Measurements from ENCODE around the gene PRKCI. TPM values are rescaled to one million over a fixed set of nuclear protein-coding genes. Genes with fewer than 3 reads are reported as not detected.
A peak's percentile ranks its signal among the peaks of the same experiment; 100 is the strongest.

The PRKCI gene
- total RNA-seq, 1 donor from 2014 or later = 61.4 TPM

DNA sequence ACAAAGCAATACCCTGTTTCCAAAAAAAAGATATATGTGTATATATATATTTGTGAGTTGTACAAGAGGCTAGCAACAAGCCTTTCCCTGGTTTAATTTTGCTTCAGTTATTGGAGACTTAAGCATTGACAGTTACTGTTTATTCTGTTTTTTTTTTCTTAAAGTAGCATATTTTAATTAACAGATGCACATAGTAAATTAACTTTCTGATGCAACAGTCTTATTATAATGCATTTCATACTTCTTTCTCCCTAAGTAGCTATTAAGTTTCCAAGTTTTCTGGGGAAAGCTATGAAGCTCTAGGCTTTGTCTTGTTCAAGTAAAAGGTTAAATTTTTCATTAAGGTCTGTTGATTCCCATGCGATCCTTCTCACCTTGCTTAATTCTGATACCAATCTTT is 17.9 kb downstream of the PRKCI start:
- Mint-ChIP-seq H3K9me3 (ENCODE audit: low read depth) (no peaks in the 10 kb centered on the region), H3K4me1 (ENCODE audit: low read depth) (peaks cover 16% of the 10 kb centered on the region), H3K4me3 (ENCODE audit: low read depth) (no peak overlapping the region), H3K27me3 (no peaks in the 10 kb centered on the region), H3K27ac (no peak overlapping the region), H3K36me3 (ENCODE audit: insufficient read depth) (peaks cover 11% of the 10 kb centered on the region)
- TF ChIP-seq, protein P1, sequence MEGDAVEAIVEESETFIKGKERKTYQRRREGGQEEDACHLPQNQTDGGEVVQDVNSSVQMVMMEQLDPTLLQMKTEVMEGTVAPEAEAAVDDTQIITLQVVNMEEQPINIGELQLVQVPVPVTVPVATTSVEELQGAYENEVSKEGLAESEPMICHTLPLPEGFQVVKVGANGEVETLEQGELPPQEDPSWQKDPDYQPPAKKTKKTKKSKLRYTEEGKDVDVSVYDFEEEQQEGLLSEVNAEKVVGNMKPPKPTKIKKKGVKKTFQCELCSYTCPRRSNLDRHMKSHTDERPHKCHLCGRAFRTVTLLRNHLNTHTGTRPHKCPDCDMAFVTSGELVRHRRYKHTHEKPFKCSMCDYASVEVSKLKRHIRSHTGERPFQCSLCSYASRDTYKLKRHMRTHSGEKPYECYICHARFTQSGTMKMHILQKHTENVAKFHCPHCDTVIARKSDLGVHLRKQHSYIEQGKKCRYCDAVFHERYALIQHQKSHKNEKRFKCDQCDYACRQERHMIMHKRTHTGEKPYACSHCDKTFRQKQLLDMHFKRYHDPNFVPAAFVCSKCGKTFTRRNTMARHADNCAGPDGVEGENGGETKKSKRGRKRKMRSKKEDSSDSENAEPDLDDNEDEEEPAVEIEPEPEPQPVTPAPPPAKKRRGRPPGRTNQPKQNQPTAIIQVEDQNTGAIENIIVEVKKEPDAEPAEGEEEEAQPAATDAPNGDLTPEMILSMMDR (IDR thresholded peaks at IDR 0.05; ENCODE audit: unreplicated experiment) = no peak
- DNase-seq (ENCODE audit: low spot score, unreplicated experiment) = no peak

DNA sequence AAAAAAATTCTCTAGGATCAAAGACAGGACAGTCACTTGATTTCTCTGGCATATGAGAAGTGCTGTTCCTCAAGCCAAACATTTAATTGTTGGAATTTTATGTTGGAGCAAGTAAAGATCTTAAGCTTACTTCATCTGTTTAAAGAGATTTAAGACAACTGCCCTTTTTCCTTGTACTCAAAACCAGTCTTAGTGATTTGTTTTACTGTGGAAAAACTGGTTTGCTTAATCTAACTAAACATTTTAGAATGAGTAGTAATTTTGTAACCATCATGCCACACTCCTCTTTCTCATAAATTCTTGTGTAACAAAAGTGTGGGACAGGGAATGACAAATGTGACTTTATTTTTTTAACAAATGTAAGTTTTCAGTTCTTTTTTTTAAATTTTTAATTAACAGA is 18.4 kb downstream of the PRKCI start:
- Mint-ChIP-seq H3K9me3 (ENCODE audit: low read depth) (no peaks in the 10 kb centered on the region), H3K27ac (no peak overlapping the region), H3K4me1 (ENCODE audit: low read depth) (peaks cover 21% of the 10 kb centered on the region), H3K4me3 (ENCODE audit: low read depth) (no peak overlapping the region), H3K36me3 (ENCODE audit: insufficient read depth) (peaks cover 12% of the 10 kb centered on the region), H3K27me3 (no peaks in the 10 kb centered on the region)
- no peak for DNase-seq (ENCODE audit: low spot score, unreplicated experiment)
- TF ChIP-seq, protein P1 (IDR thresholded peaks at IDR 0.05; ENCODE audit: unreplicated experiment) = no peak

DNA sequence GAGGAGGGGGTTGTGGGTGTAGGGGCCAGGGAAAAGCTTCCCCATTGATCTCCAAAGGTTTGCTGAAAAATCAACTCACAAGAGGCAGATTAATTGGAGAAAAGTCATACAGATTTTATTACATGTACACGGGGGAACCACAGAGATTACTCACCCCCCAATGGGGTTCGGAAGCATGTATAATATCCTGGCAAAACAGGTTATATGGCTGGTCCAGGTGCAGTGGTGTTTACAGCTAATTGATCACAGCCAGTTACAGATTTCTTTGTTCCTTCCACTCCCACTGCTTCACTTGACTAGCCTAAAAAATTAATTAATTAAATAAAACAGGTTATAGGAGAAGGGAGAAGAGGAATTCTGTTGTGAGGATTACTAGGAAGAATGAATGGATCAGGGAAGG is 22.4 kb downstream of the PRKCI start:
- Mint-ChIP-seq H3K27ac (peak overlapping the region; percentile 82), H3K9me3 (ENCODE audit: low read depth) (no peaks in the 10 kb centered on the region), H3K36me3 (ENCODE audit: insufficient read depth) (peaks cover 13% of the 10 kb centered on the region), H3K4me1 (ENCODE audit: low read depth) (peaks cover 21% of the 10 kb centered on the region), H3K4me3 (ENCODE audit: low read depth) (no peak overlapping the region), H3K27me3 (no peaks in the 10 kb centered on the region)
- DNase-seq (ENCODE audit: low spot score, unreplicated experiment) = no peak
- TF ChIP-seq, protein P1 (IDR thresholded peaks at IDR 0.05; ENCODE audit: unreplicated experiment) = no peak

DNA sequence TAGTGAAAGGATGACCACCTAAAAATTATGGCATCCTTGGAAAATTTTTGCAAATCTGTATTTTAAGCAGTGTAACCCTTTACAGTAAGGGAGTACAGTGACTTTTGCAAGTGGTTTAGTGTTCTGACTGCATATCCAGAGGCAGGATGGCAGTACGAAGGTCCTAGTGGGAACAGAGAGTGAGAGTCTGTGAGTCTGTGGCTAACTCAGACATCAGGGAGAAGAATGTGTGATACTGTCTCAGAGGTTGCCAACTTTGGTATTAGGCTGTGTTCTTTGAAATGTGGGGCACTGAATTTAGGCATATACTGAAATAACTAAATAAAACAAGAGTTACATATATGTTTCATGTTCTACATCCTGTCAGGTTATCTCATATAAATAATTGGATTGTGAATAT is 25.7 kb downstream of the PRKCI start:
- no peak for DNase-seq (ENCODE audit: low spot score, unreplicated experiment)
- Mint-ChIP-seq H3K27ac (no peak overlapping the region), H3K4me1 (ENCODE audit: low read depth) (peaks cover 17% of the 10 kb centered on the region), H3K4me3 (ENCODE audit: low read depth) (no peak overlapping the region), H3K9me3 (ENCODE audit: low read depth) (peaks cover 2% of the 10 kb centered on the region), H3K27me3 (no peaks in the 10 kb centered on the region), H3K36me3 (ENCODE audit: insufficient read depth) (peaks cover 13% of the 10 kb centered on the region)
- TF ChIP-seq, protein P1 (IDR thresholded peaks at IDR 0.05; ENCODE audit: unreplicated experiment) = no peak

DNA sequence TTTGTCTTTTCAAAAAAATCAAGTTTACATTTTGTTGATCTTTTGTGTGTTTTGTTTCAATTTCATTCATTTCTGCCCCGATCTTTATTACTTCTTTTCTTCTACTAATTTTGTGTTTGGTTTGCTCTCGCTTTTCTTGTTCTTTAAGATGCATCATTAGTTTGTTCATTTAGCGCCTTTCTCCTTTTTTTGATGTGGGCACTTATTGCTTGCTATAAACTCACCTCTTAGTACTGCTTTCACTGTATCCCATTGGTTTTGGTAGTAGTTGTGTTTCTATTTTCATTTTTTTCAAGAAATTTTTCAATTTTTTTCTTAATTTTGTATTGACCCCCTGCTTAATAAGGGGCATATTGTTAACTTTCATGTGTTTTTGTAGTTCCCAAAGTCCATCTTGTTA is 34.4 kb downstream of the PRKCI start:
- H3K27ac Mint-ChIP-seq = no peak overlapping the region
- H3K4me3 Mint-ChIP-seq (ENCODE audit: low read depth) = no peak overlapping the region
- TF ChIP-seq, protein P1 (IDR thresholded peaks at IDR 0.05; ENCODE audit: unreplicated experiment) = no peak
- DNase-seq (ENCODE audit: low spot score, unreplicated experiment) = no peak
- H3K9me3 Mint-ChIP-seq (ENCODE audit: low read depth) = peaks cover 22% of the 10 kb centered on the region
- H3K36me3 Mint-ChIP-seq (ENCODE audit: insufficient read depth) = peaks cover 38% of the 10 kb centered on the region
- no peaks in the 10 kb centered on the region for H3K27me3 Mint-ChIP-seq
- H3K4me1 Mint-ChIP-seq (ENCODE audit: low read depth) = no peaks in the 10 kb centered on the region

Measured in progenitor cell of endocrine pancreas (in vitro differentiated cells).